ENCODE measurements around the gene DNMT3A.

GRCh38 chr2:25358836-25359235, 17.1 kb upstream of the DNMT3A start:
- no peak for TF ChIP-seq POLR2A (IDR thresholded peaks at IDR 0.05)
- TF ChIP-seq CTCF (IDR thresholded peaks at IDR 0.05): no peak
- TF ChIP-seq POLR2AphosphoS5 (IDR thresholded peaks at IDR 0.05): no peak
